Stomach (tissue), 4 donors: ENCODE measurements around the gene DAB1.

Experiments
- POLR2A ChIP-seq, 4 donors: fragments of 450-650 bp; IDR thresholded peaks; one replicate each; pipeline ENCODE4 v1.6.1; 2016; ENCODE audit warnings: antibody characterized with exemption in 4 of 4, control low read depth in 2 of 4, mild to moderate bottlenecking in 1 of 4, moderate library complexity in 1 of 4
- POLR2AphosphoS5 ChIP-seq, 3 donors: sonication (generic); formaldehyde crosslinking; IDR thresholded peaks; one replicate each; pipeline ENCODE4 v1.6.1; 2016; ENCODE audit warnings: antibody characterized with exemption in 3 of 3
- TF ChIP-seq, protein P1 (sequence below), 7 experiments: fragments of 450-650 bp in 4 of 7; fragments of 200-600 bp in 3 of 7; sonication (generic) in 3 of 7; IDR thresholded peaks; one replicate each; pipeline ENCODE4 v1.5.1; 2016 to 2019; ENCODE audit warnings: antibody characterized with exemption in 7 of 7, control low read depth in 2 of 7, mild to moderate bottlenecking in 1 of 7

DNA sequence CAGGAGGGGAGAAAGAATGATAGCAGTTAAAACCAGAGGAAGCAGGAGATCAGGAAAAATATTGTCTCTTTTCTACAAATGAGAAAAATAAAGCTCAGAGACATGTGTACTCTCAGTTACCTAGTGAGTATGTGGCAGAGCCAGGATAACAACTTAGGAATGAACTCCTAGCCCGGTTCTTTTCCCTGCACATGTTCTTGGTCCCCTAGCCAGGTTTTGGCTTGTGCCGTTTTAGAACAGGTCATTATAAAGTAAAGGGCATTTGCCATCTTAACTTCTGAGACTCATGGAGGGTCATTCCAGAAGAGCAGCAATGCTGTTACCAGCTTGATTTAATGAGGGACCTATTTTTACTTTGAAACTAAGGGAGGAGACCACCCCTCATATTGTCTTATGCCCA, 48.1 kb upstream of the DAB1 start:
- TF ChIP-seq, protein P1, sequence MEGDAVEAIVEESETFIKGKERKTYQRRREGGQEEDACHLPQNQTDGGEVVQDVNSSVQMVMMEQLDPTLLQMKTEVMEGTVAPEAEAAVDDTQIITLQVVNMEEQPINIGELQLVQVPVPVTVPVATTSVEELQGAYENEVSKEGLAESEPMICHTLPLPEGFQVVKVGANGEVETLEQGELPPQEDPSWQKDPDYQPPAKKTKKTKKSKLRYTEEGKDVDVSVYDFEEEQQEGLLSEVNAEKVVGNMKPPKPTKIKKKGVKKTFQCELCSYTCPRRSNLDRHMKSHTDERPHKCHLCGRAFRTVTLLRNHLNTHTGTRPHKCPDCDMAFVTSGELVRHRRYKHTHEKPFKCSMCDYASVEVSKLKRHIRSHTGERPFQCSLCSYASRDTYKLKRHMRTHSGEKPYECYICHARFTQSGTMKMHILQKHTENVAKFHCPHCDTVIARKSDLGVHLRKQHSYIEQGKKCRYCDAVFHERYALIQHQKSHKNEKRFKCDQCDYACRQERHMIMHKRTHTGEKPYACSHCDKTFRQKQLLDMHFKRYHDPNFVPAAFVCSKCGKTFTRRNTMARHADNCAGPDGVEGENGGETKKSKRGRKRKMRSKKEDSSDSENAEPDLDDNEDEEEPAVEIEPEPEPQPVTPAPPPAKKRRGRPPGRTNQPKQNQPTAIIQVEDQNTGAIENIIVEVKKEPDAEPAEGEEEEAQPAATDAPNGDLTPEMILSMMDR (IDR thresholded peaks at IDR 0.05): no peak
- TF ChIP-seq POLR2A (IDR thresholded peaks at IDR 0.05): no peak
- TF ChIP-seq POLR2AphosphoS5 (IDR thresholded peaks at IDR 0.05): no peak
